Measurements from ENCODE around the gene ZNF18.

The ZNF18 gene, protein sequence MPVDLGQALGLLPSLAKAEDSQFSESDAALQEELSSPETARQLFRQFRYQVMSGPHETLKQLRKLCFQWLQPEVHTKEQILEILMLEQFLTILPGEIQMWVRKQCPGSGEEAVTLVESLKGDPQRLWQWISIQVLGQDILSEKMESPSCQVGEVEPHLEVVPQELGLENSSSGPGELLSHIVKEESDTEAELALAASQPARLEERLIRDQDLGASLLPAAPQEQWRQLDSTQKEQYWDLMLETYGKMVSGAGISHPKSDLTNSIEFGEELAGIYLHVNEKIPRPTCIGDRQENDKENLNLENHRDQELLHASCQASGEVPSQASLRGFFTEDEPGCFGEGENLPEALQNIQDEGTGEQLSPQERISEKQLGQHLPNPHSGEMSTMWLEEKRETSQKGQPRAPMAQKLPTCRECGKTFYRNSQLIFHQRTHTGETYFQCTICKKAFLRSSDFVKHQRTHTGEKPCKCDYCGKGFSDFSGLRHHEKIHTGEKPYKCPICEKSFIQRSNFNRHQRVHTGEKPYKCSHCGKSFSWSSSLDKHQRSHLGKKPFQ

DNA sequence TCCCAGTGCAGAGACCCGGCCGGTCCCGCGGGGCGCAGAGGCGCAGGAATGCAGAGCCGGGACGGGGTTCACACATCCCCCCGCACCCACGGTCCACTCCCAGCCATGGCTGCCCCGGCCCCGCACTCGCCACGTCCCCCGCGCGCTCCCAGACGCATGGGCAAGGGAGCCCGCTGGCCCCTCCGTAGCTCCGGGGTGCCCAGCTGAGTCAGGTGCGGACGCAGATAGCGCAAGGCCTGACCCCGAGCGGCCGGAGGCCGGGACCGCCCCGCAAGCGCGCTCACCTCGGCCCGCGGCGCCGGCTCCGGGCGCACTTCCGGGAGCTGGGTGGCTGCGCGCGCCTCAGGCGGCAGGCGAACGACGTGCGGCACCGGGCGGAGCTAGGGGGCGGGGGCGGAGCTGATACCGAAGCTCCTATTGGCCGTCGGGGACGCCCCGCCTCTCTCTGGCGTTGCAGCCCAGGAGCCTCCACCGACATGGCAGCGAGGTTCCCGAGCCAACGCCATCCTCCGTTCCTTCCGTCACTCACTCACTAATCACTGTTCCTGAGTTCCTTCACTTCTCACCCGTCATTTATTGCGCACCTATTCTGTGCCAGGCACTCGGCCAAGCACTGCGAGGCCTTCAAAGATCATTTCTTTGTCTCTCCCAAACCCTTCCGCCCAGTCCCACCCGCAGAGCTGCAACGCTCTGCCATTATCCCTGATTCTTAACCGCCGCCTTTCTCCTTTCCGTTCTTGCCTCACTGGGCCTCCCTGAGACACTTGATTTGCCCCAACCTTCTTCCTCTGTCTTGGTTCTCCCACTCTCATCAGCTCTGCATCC lies at the start of gene ZNF18:
ZNF18 (minus strand) TSS at position 329 of the 825 bp plus-strand sequence. CDS start 4,646 bp downstream, outside the sequence.
- Mint-ChIP-seq H3K4me3 (peak within 1 kb of the TSS; percentile 90), H3K27ac (peak within 1 kb of the TSS; percentile 90), H3K27me3 (no peaks in the 10 kb centered on the region), H3K4me1 (ENCODE audit: low read depth) (peaks cover 17% of the 10 kb centered on the region), H3K9me3 (no peaks in the 10 kb centered on the region), H3K36me3 (ENCODE audit: low read depth) (peaks cover 17% of the 10 kb centered on the region)
- intact Hi-C loops (cut with micrococcal nuclease), result no loop called here

DNA sequence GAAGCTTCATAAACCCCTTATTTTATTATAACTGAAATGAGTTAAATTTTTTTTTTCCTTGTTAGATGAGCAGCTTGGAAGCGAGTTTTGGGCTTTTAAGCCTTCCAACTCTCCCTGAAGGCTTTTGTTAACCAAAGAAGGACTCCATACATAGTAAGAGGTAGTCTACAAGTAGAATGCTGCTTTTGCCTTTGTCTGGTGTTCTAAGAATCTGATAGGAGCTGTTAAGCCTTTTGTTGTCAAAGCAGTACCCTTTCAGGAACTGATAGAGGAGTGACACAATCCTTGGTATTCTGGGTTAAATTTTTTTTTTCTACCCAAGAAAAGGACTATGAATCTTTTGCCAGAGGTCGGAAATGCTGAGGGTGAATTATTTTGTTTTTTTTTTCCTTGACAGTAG lies 49.5 kb upstream of the ZNF18 start:
- Mint-ChIP-seq H3K27ac (no peak overlapping the region), H3K27me3 (no peaks in the 10 kb centered on the region), H3K4me1 (ENCODE audit: low read depth) (peaks cover 36% of the 10 kb centered on the region), H3K9me3 (no peaks in the 10 kb centered on the region), H3K4me3 (no peak overlapping the region), H3K36me3 (ENCODE audit: low read depth) (no peaks in the 10 kb centered on the region)
- intact Hi-C loops (cut with micrococcal nuclease), result no loop called here

DNA sequence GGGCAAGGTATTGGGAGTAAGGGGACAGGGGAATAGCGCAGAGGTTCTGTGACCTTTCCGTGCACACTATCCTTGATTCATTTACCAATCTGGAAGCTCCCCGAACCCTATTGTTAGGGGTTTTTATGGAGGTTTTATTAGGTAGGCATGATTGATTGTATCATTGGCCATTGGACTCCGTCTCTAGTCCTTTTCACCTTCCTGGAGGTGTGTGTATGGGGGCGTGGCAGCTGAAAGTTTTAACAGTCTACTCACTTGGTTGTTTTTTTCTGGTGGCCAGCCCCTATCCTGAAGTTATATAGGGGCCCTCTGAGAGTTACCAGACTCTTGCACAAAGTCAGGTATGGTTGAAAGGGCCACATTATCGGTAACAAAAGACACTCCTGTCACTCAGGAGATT lies 46.4 kb upstream of the ZNF18 start:
- Mint-ChIP-seq H3K4me1 (ENCODE audit: low read depth) (peaks cover 24% of the 10 kb centered on the region), H3K9me3 (no peaks in the 10 kb centered on the region), H3K27ac (no peak overlapping the region), H3K36me3 (ENCODE audit: low read depth) (no peaks in the 10 kb centered on the region), H3K27me3 (no peaks in the 10 kb centered on the region), H3K4me3 (no peak overlapping the region)
- intact Hi-C loops (cut with micrococcal nuclease), result no loop called here

DNA sequence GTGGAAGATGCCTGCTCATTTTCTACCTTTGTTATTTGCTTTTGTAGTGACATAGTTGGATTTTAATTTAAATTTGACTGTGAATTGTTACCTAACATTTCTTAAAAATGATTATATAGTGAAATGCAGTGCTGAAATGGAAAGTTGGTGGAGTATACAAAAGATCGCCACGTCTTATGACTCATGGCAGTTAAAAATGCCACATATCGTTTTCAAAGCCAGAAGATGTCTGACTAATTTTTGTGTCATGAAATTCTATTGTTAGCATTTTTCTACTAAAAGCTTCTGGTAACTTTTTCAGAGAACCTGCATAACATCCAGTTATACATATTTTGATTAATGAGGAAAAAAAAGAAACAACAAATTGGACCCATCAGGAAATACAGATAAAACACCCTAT lies 44.0 kb upstream of the ZNF18 start:
- Mint-ChIP-seq H3K4me3 (no peak overlapping the region), H3K27me3 (no peaks in the 10 kb centered on the region), H3K27ac (no peak overlapping the region), H3K4me1 (ENCODE audit: low read depth) (peaks cover 15% of the 10 kb centered on the region), H3K36me3 (ENCODE audit: low read depth) (no peaks in the 10 kb centered on the region), H3K9me3 (no peaks in the 10 kb centered on the region)
- intact Hi-C loops (cut with micrococcal nuclease), result no loop called here

DNA sequence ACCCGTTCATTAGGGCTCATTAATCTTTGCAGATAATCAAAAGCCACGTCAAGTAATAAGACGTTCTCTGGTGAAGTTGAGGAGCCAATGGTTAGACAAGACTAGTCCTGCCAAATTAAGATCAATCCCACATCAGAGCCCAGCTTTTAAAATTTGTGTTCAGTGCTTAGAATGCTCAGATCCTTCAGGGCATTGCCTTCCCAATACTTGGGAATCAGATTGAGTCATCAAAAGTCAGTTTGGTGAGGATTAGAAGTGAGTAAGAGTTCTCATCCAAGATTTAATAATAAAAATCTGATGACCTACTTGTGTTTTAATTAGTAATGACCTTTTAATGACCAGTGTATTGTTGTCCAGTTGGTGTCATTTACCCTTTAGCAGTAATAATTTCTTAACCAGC lies 43.2 kb upstream of the ZNF18 start:
- H3K27me3 Mint-ChIP-seq, result no peaks in the 10 kb centered on the region
- H3K4me1 Mint-ChIP-seq (ENCODE audit: low read depth), result peaks cover 7% of the 10 kb centered on the region
- H3K36me3 Mint-ChIP-seq (ENCODE audit: low read depth), result no peaks in the 10 kb centered on the region
- intact Hi-C loops (cut with micrococcal nuclease), result no loop called here
- no peaks in the 10 kb centered on the region for H3K9me3 Mint-ChIP-seq
- H3K27ac Mint-ChIP-seq, result no peak overlapping the region
- H3K4me3 Mint-ChIP-seq, result no peak overlapping the region

DNA sequence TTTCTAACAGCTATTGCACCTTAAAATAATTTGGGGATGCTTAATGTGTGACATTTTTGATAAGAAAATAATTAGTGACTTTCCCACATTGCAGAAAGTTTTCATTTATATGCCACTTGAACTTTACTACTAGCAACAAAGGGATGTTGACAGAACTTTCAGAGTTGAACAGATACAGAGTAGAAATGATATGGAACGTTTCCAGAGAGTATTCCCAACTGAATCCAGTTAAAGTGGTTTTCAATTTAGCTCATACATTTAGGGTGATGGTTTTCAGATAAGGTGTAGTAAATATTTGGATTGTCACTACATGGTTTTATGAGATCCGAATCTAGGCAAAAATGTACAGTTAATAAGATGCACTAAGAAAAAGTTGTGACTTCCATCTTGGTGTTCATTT lies 40.7 kb upstream of the ZNF18 start:
- no peak overlapping the region for H3K27ac Mint-ChIP-seq
- H3K9me3 Mint-ChIP-seq, result no peaks in the 10 kb centered on the region
- no peaks in the 10 kb centered on the region for H3K36me3 Mint-ChIP-seq (ENCODE audit: low read depth)
- intact Hi-C loops (cut with micrococcal nuclease), result no loop called here
- peaks cover 7% of the 10 kb centered on the region for H3K4me1 Mint-ChIP-seq (ENCODE audit: low read depth)
- no peaks in the 10 kb centered on the region for H3K27me3 Mint-ChIP-seq
- no peak overlapping the region for H3K4me3 Mint-ChIP-seq

DNA sequence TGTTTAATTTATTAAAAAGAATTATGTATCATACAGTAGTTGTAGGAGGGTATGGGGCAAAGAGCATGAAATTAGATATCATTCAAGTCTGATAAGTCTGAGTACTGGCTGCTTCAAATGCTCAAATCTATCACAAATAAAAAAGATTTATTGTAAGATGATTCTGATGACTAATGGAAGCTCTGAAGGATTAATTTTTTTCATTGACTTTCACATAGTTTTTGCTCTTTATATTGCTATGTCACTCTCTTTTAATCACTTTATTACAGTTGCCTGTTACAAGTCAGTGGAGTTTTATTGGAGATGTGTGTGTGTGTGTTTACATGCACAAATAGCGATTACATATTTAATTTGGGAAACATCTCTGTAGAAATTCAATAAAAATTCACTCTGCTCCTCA lies 38.4 kb upstream of the ZNF18 start:
- Mint-ChIP-seq H3K36me3 (ENCODE audit: low read depth) (no peaks in the 10 kb centered on the region), H3K27ac (no peak overlapping the region), H3K4me3 (no peak overlapping the region), H3K27me3 (no peaks in the 10 kb centered on the region), H3K9me3 (no peaks in the 10 kb centered on the region), H3K4me1 (ENCODE audit: low read depth) (peaks cover 17% of the 10 kb centered on the region)
- intact Hi-C loops (cut with micrococcal nuclease), result no loop called here

DNA sequence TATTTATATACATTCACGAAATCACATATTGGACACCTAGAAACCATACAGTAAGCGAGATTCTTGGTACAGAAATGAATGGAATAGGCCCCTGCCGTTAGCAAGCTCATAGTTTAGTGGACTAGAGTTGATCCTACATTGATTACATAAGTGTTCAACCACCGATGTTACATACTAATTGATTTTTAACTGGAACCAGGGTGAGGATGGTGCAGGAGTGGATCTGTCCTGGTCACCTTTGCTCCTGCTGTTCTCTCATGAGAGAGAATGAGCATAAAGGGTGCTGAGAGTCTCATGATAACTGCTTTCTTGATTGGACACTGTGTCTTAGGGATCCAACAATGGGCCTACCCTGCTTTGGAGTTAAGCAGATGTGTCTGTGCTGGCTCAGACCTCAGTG lies 37.3 kb upstream of the ZNF18 start:
- Mint-ChIP-seq H3K27ac (no peak overlapping the region), H3K27me3 (no peaks in the 10 kb centered on the region), H3K4me1 (ENCODE audit: low read depth) (peaks cover 26% of the 10 kb centered on the region), H3K36me3 (ENCODE audit: low read depth) (no peaks in the 10 kb centered on the region), H3K4me3 (no peak overlapping the region), H3K9me3 (no peaks in the 10 kb centered on the region)
- intact Hi-C loops (cut with micrococcal nuclease), result no loop called here

DNA sequence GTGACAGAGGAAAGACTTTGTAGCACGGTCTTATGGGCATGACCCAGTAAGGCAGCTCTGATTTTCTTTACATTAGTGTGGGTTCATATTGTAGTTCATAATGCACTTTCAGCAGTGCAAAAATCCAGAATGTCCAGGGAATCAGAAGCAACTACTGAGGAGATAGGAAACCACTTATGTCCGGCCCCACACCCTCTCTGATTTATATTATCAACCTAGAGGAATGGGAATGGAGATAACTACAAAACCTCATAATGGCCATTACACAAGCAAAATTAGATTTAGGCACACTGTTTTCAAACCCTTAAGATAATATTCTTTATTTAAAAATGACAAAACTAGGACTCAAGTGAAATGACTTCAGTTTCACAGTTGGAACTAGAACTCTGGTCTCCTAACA lies 31.3 kb upstream of the ZNF18 start:
- Mint-ChIP-seq H3K4me1 (ENCODE audit: low read depth) (peaks cover 41% of the 10 kb centered on the region), H3K4me3 (no peak overlapping the region), H3K27ac (no peak overlapping the region), H3K9me3 (no peaks in the 10 kb centered on the region), H3K27me3 (no peaks in the 10 kb centered on the region), H3K36me3 (ENCODE audit: low read depth) (peaks cover 8% of the 10 kb centered on the region)
- intact Hi-C loops (cut with micrococcal nuclease), result no loop called here

DNA sequence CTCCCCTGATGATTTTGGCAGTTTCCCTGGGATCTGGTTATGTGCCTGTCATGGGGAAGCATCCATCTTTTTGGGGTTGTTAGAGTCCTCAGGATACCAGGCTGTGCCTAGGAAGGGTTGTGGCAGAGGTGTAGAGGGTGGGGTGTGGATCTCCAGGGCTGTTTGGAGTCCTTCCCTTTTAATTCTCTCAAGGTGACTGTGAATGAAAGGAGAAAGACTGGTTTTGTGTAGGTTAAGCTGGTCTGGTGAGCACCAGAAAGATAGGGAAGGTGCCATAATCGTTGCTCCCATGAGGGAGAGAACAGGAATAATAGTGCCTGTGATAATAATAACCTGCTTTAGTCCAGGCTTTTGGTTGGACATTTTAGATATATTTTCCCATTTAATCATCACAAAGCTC lies 30.4 kb upstream of the ZNF18 start:
- H3K27ac Mint-ChIP-seq, result no peak overlapping the region
- H3K36me3 Mint-ChIP-seq (ENCODE audit: low read depth), result peaks cover 8% of the 10 kb centered on the region
- H3K9me3 Mint-ChIP-seq, result no peaks in the 10 kb centered on the region
- H3K4me1 Mint-ChIP-seq (ENCODE audit: low read depth), result peaks cover 50% of the 10 kb centered on the region
- intact Hi-C loops (cut with micrococcal nuclease), result no loop called here
- no peak overlapping the region for H3K4me3 Mint-ChIP-seq
- no peaks in the 10 kb centered on the region for H3K27me3 Mint-ChIP-seq

DNA sequence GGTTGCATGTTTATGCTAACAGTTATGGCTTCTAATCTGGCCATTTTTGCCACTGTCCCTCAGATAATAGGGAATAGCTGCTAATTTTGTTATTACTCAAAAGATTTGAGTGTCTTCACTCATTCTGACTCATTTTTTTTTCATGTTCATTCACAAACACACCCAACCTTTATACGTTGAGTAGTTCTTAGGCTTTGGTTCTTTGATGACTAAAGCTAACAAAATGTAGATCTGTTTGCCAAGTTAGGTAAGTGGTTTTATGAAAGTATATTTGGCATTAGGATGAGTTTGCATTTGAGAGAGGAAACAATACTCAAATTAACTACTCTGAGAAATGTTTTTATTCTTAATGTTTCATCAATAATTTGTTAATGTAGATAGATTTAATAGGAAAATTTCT lies 27.1 kb upstream of the ZNF18 start:
- H3K36me3 Mint-ChIP-seq (ENCODE audit: low read depth), result peaks cover 8% of the 10 kb centered on the region
- peaks cover 12% of the 10 kb centered on the region for H3K27me3 Mint-ChIP-seq
- intact Hi-C loops (cut with micrococcal nuclease), result no loop called here
- H3K4me1 Mint-ChIP-seq (ENCODE audit: low read depth), result peaks cover 49% of the 10 kb centered on the region
- no peak overlapping the region for H3K4me3 Mint-ChIP-seq
- H3K27ac Mint-ChIP-seq, result no peak overlapping the region
- no peaks in the 10 kb centered on the region for H3K9me3 Mint-ChIP-seq

DNA sequence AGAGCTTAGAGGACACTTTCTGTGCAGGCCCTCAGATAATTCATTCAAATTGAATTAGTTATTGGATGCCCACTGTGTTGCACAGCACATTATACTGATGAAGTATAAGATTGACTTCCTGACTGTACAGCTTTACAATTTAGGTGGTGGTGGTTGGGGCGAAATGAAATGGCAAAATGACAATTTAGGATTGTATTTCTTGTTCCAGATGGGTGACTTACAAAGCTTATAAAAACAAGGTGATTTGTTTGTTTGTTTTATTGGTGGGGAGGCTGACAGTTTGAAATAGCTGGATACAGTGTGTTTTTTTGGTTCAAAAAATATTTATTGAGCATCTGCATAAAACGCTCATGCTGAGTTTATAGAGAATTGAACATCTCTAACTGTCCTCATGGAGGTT lies 25.0 kb upstream of the ZNF18 start:
- Mint-ChIP-seq H3K36me3 (ENCODE audit: low read depth) (peaks cover 8% of the 10 kb centered on the region), H3K9me3 (no peaks in the 10 kb centered on the region), H3K4me3 (no peak overlapping the region), H3K27me3 (peaks cover 15% of the 10 kb centered on the region), H3K27ac (no peak overlapping the region), H3K4me1 (ENCODE audit: low read depth) (peaks cover 36% of the 10 kb centered on the region)
- intact Hi-C loops (cut with micrococcal nuclease), result no loop called here

DNA sequence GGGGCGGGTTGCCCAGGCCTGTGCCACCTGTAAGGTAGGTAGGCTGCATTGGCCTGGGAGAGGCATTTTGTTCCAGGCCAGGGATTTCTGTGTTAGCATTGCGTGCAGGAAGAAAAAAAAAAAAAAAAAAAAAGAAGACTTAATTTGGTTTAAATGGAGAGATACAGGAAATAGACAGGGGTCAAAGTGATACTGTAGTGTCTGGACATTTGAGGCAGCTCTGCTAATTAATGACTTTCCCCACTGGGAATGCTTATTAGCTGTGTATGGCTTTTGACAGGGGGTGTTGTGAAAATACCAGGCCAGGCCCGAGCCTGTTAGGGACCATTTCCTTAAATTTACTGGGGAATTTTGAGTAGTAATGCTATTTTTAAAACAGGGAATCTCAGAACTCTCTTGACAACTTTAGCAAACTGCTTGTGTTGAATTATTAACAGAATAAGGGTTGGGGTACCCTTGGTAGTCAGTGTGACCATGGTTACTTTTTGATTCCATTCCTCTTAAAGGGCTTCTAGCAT lies 24.4 kb upstream of the ZNF18 start:
- H3K27me3 Mint-ChIP-seq, result peaks cover 15% of the 10 kb centered on the region
- H3K36me3 Mint-ChIP-seq (ENCODE audit: low read depth), result peaks cover 8% of the 10 kb centered on the region
- peak overlapping the region; percentile 60 for H3K27ac Mint-ChIP-seq
- no peaks in the 10 kb centered on the region for H3K9me3 Mint-ChIP-seq
- H3K4me3 Mint-ChIP-seq, result peak overlapping the region; percentile 74
- intact Hi-C loops (cut with micrococcal nuclease), result no loop called here
- peaks cover 32% of the 10 kb centered on the region for H3K4me1 Mint-ChIP-seq (ENCODE audit: low read depth)

Measured in dendritic cell treated with granulocyte-macrophage colony-stimulating factor and Interleukin-4, amounts not matched to agents 40 ng/mL and 50 ng/mL, for 4 days (primary cell).